Measurements from ENCODE around the gene TMA16. TPM values are rescaled to one million over a fixed set of nuclear protein-coding genes. Genes with fewer than 3 reads are reported as not detected.
"Not testable (repeated sequence)": the region's sequence is repeated elsewhere in the genome, so short reads cannot be mapped to it uniquely, and the experiment has no call there.

Gene TMA16
- total RNA-seq, 1 donor from 2014 or later: 16.6 TPM

- no peak for DNase-seq (ENCODE audit: low read depth in 2 of 2)
These were observed 20.7 kb downstream of the TMA16 start for GRCh38 chr4:163515198-163515597.

GRCh38 chr4:163523791-163524365 lies 29.4 kb downstream of the TMA16 start:
- no peak for DNase-seq (ENCODE audit: low read depth in 2 of 2)

DNA sequence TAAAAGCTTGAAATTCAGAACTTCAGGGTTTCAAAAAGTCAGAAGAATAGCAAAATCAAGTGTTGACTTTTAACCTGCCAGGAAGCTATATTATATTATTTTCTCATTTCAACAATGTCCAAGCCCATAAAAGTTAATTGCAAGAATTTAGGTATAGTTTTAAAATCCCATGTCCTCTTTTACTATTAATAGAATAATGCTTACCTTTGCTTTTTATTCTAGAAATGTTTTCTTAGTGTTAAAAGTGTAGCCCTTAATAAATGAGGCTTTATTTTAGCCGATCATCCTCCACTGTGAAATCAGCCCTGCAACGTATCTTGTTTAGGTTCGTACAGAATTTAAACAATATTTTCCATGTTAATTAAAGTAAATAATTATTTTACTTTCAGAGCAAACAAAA lies 31.5 kb downstream of the TMA16 start:
- DNase-seq (ENCODE audit: low read depth in 2 of 2): no peak

GRCh38 chr4:163527172-163527571 lies 32.7 kb downstream of the TMA16 start:
- peak in 1 of 2 donors; percentile 14 for DNase-seq (ENCODE audit: low read depth in 2 of 2)

DNA sequence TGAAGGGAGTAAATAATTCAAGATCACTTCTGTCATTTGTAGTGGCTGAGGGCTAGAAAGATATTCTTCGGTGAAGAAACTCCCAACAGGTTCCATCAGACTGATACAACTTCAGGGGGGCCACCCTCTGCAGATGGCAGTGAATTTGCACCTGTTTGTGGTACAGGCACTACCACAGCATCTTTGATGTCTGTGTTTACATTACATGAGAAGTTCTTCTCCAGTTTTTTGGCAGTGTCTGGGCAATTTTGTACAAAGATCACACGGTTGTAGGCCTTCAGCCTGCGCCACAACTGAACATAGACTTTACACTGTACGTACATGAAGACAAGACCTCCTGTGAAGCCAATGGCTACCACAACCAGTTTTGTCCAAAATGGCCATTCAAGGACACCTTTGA lies 34.2 kb downstream of the TMA16 start:
- DNase-seq (ENCODE audit: low read depth in 2 of 2): no peak

- no peak for DNase-seq (ENCODE audit: low read depth in 2 of 2)
These were observed 39.6 kb downstream of the TMA16 start for GRCh38 chr4:163534056-163534455.

DNA sequence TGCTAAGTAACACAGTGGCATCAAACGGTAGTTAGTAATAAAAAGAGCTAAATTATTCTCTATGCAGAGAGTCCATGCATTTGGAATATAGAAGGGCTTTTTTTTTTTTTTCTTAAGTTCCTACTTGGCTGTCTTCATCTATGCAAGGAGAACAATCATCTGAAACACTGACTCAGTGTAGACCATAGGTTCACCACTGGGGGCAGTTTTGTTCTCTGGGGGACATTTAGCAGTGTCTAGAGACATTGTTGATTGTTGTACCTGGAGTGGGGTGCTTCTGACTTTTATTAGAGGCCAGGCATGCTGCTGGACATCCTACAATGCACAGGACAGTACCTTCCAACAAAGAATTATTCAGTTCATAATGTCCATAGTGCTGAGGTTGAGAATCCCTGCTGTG lies 41.2 kb downstream of the TMA16 start:
- no peak for DNase-seq (ENCODE audit: low read depth in 2 of 2)

- no peak for DNase-seq (ENCODE audit: low read depth in 2 of 2)
These were observed 41.6 kb downstream of the TMA16 start for GRCh38 chr4:163536091-163536490.

GRCh38 chr4:163537114-163537513 lies 42.6 kb downstream of the TMA16 start:
- no peak for DNase-seq (ENCODE audit: low read depth in 2 of 2)

DNA sequence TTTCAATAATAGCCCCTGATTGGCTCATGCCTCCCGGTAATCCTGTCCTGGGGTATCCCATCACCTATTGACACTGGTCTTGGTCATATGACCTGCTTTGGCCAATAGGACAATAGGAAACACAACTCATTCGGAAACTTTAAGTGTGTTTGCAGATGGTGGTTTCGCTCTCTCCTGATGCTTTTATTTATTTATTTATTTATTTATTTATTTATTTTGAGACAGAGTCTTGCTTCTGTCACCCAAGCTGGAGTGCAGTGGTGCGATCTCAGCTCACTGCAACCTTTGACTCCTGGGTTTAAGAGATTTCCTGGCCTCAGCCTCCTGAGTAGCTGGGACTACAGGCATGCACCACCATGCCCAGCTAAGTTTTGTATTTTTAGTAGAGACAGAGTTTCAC lies 44.3 kb downstream of the TMA16 start:
- DNase-seq (ENCODE audit: low read depth in 2 of 2): not testable (repeated sequence)

DNA sequence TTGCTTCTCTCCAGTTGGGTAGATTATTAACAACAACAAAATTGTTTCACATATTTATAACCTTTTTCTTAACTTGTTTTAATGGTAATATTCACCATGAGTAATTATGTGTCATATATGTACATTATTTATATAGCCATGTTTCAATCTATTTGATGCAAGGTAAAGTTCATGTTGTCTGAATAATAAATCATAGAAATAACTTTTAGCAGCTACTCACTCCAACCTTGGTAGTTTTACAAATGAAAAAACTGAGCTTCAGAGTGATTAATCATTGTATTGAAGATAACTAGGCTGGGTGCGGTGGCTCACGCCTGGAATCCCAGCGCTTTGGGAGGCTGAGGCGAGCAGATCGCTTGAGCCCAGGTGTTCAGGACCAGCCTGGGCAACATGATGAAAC lies 46.0 kb downstream of the TMA16 start:
- DNase-seq (ENCODE audit: low read depth in 2 of 2): no peak

DNA sequence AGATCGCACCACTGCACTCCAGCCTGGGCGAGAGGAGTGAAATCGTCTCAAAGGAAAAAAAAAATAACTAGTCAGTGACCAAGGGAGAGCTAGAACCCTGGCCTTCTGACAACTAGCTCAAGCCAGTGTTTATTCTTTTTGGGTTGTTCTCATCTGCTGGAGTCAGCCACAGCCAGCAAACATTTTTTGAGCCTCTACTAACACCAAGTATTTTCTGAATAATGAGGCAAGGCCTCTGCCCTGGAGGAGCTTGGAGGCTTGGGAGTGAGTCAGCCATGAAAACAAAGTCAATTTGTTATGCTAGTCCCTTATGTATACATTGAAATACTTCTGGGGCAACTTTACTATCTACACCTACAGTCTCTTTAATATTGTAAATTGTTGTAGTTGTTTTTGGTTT lies 46.5 kb downstream of the TMA16 start:
- DNase-seq (ENCODE audit: low read depth in 2 of 2): no peak

GRCh38 chr4:163542275-163542674 lies 47.8 kb downstream of the TMA16 start:
- no peak for DNase-seq (ENCODE audit: low read depth in 2 of 2)

GRCh38 chr4:163544407-163545038 lies 50.0 kb downstream of the TMA16 start:
- DNase-seq (ENCODE audit: low read depth in 2 of 2): peak; percentile 24 to 53

DNA sequence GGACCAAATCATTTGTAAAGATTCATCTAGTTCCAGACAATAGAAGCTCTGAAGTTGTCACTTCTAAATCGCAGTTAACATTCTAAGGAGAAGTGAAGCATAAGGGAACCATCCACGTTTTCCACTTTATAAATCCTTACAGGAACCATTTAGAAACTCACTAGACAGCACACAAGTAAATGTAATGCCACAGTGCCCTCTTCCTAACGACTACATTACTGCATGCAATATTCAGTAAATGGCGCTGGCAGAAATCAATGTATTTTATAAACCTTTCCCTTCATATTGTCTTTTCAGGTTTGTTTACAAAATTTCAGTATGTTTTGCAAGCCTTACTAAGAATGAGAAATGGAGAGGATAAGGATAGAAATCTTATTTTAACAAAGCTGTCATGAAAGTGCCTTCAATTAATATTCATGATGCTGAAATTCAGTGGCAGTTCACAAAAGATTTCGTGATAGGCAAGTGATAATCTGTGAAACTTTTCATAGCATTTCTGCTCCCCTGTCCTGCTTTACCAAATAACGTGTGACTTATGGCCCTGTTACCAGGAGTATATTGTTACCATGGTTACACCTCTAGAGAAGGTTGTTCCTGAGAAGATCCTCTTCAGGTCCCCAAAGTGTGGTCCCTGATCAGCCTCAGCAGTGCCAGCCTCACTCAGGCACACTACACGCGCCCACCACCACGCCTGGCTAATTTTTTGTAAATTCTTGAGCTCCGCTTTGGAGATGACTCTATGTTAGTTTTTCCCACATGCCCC lies 54.2 kb downstream of the TMA16 start:
- peak; percentile 52 to 68 for DNase-seq (ENCODE audit: low read depth in 2 of 2)

GRCh38 chr4:163550869-163551267 lies 56.4 kb downstream of the TMA16 start:
- DNase-seq (ENCODE audit: low read depth in 2 of 2): no peak

GRCh38 chr4:163553146-163553545 lies 58.7 kb downstream of the TMA16 start:
- no peak for DNase-seq (ENCODE audit: low read depth in 2 of 2)

GRCh38 chr4:163554870-163555465 lies 60.5 kb downstream of the TMA16 start:
- peak; percentile 27 to 30 for DNase-seq (ENCODE audit: low read depth in 2 of 2)

DNA sequence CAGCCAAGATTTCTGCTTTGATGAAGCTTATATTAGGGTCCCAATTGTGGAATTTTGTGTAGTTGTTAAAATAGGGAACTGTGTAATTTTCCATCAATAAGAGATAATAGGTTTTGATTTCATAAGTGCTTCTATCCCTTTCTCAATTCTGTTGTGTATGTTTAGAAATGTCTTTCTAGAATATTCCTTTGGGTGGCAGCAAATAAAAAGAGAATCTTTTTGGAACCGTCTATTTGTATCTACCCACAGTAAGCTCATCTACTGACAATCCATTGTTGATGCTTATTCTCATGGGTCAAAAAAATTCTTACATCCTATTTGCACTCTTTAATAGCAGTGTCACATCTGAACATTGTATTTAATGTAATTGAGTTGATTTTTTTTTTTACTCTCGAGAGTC lies 61.7 kb downstream of the TMA16 start:
- DNase-seq (ENCODE audit: low read depth in 2 of 2): no peak

DNA sequence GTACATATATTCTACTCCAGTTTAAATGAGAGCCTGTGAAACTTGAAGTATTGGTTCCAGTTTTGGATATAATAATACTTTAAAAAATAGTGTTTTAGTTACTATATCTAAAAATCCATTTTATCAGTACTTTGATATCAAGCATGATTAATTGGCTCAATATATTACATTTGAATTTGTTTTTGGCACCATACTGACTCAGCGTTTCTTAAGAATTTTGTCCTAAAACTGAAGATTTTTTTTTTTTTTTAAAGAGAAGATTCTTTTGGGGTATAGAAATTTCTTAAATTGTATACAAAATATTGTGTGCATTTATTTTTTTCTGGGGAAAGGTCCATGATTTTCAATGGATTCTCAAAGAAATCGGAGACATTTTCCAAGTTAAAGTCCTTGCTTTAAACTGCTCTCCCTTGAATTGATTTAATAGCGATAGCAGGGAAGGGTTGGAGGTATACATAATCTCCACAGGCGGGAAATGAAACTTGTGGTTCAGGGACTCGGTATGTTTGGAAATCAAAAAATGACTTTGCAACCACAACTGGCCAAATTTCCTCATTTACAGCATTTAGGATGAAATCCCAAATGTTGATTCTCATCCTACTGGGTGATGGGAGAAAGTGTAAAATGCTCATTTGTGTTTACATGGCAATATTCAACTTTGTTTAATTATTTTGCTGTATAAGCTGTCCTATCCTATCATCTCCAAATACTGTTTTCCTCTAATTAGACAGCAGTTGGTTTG lies 62.3 kb downstream of the TMA16 start:
- no peak for DNase-seq (ENCODE audit: low read depth in 2 of 2)

- no peak for DNase-seq (ENCODE audit: low read depth in 2 of 2)
These were observed 64.1 kb downstream of the TMA16 start for GRCh38 chr4:163558539-163559044.

- no peak for DNase-seq (ENCODE audit: low read depth in 2 of 2)
These were observed 68.0 kb downstream of the TMA16 start for GRCh38 chr4:163562496-163562895.
